Measurements from ENCODE around the gene ERI3. TPM values are rescaled to one million over a fixed set of nuclear protein-coding genes. Genes with fewer than 3 reads are reported as not detected.

Gene ERI3
- total and polyA plus RNA-seq, 2 of the 4 experiments (the other 2 are of a cell fraction) = 56.6 to 70.9 TPM

DNA sequence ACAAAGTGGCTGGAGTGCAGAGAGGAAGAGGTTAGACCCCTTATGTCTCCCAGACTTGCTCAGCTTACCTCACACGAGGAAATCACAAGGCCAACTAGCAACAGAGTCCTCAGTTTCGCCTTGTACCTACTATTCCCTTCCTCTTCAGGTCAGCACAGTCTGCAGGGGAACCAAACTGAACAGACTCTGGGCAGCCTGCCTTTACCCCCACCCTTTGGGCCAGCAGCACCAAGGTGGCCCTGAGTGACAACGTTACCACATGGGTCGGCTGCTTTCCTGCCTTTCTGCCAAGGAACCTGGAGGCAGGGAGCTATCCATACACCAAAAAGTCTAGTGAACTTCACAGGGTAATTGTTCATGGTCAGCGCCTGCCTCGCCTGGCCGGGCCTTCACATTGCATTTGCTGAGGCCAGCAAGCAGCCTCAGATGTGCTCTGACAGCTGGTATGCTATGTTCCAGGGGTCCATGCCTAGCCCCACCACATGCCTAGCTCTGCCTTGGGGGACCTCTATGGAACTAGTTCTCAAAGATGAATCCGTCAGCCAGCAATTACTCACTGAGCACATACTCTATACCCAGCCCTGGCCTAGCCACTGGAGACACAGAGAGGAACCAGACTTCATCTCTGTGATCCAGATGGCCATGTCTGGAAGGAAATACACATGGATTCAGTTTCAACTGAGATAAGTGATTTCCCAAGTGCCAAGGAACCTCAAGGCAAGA is 72.2 kb downstream of the ERI3 start:
- BruUV-seq (replicated peaks) = no TSS peak
- Histone ChIP-seq H3K18ac (ENCODE audit: low read depth, low read length) (no peak overlapping the region), H3K27me3 (ENCODE audit: control insufficient read depth, insufficient read depth, low read length) (no peaks in the 10 kb centered on the region), H2AK5ac (ENCODE audit: low read depth, low read length) (no peak overlapping the region), H4K91ac (ENCODE audit: insufficient read depth, low read depth, low read length) (no peak overlapping the region), H4K8ac (ENCODE audit: low read depth in 2 of 2, low read length in 2 of 2) (no peak overlapping the region), H3K9me1 (ENCODE audit: insufficient read depth, low read length) (peaks cover 6% of the 10 kb centered on the region; the same call in 1 of the 2 replicates), H3K56ac (ENCODE audit: extremely low read depth, insufficient read depth, low read length) (no peak overlapping the region), H3K4ac (ENCODE audit: low read depth, low read length) (no peak overlapping the region), H3K4me2 (ENCODE audit: low read depth, low read length) (no peak overlapping the region), H2BK20ac (ENCODE audit: low read depth, low read length) (no peak overlapping the region), H2AFZ (replicated peaks; ENCODE audit: low read length, poor library complexity) (no peak overlapping the region), H3K36me3 (ENCODE audit: control insufficient read depth, insufficient read depth, low read length) (peaks cover 32% of the 10 kb centered on the region), H4K20me1 (ENCODE audit: insufficient read depth, low read length) (no peaks in the 10 kb centered on the region), H3K23ac (ENCODE audit: low read depth, low read length) (no peak overlapping the region), H3K4me1 (ENCODE audit: control insufficient read depth, insufficient read depth, low read length) (no peaks in the 10 kb centered on the region), H2BK15ac (ENCODE audit: low read depth, low read length) (no peak overlapping the region), H3K9me3 (ENCODE audit: control insufficient read depth, insufficient read depth, low read length) (no peaks in the 10 kb centered on the region), H3K4me3 (ENCODE audit: insufficient read depth, low read depth, low read length) (no peak overlapping the region), H3K27ac (ENCODE audit: insufficient read depth, low read length) (no peak overlapping the region), H4K5ac (ENCODE audit: low read depth, low read length) (no peak overlapping the region), H3K79me1 (ENCODE audit: low read depth in 1 of 2, low read length in 2 of 2) (no peaks in the 10 kb centered on the region), H2BK120ac (ENCODE audit: low read depth, low read length) (no peak overlapping the region), H2BK5ac (ENCODE audit: low read depth, low read length, poor library complexity, severe bottlenecking) (no peak overlapping the region), H2AK9ac (replicated peaks; ENCODE audit: low read depth, low read length, poor library complexity) (no peak overlapping the region), H3K9ac (ENCODE audit: low read depth, low read length) (no peak overlapping the region), H3K14ac (replicated peaks; ENCODE audit: low read depth, low read length) (no peak overlapping the region)
- intact Hi-C loops (cut with micrococcal nuclease) (no loop called here), in situ Hi-C loops (cut with MboI; ENCODE audit: low sequenced_read_pairs) (no loop called here), dilution Hi-C loops (cut with HindIII; ENCODE audit: low sequenced_read_pairs, unreplicated experiment) (no loop called here)
- TF ChIP-seq POLR2A (IDR thresholded peaks at IDR 0.05; ENCODE audit: low read depth, low read length) = no peak
- no peak for TF ChIP-seq MAZ (IDR thresholded peaks at IDR 0.05; ENCODE audit: borderline replicate concordance, low read depth, low read length)
- TF ChIP-seq, protein P1, sequence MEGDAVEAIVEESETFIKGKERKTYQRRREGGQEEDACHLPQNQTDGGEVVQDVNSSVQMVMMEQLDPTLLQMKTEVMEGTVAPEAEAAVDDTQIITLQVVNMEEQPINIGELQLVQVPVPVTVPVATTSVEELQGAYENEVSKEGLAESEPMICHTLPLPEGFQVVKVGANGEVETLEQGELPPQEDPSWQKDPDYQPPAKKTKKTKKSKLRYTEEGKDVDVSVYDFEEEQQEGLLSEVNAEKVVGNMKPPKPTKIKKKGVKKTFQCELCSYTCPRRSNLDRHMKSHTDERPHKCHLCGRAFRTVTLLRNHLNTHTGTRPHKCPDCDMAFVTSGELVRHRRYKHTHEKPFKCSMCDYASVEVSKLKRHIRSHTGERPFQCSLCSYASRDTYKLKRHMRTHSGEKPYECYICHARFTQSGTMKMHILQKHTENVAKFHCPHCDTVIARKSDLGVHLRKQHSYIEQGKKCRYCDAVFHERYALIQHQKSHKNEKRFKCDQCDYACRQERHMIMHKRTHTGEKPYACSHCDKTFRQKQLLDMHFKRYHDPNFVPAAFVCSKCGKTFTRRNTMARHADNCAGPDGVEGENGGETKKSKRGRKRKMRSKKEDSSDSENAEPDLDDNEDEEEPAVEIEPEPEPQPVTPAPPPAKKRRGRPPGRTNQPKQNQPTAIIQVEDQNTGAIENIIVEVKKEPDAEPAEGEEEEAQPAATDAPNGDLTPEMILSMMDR (conservative IDR thresholded peaks at IDR 0.05; ENCODE audit: low read depth, low read length) = no peak
- WGBS, 2 experiments (ENCODE audit: extremely low coverage in 2 of 2, insufficient read length in 1 of 2) = 94% methylated on average over 2 of the region's 8 CpGs; no CpG with 5 or more reads in 1 of the 2 experiments
- ATAC-seq (ENCODE audit: low read depth) (no peak), DNase-seq (no peak)
- POLR2A ChIA-PET (ENCODE audit: unreplicated experiment) = no interaction called here
- CTCF ChIA-PET = no interaction called here

Measured in IMR-90 (cell line).